HG02798 (cell line): ENCODE results near the gene CYP2D6.
"Not testable (repeated sequence)": the region's sequence is repeated elsewhere in the genome, so short reads cannot be mapped to it uniquely, and the experiment has no call there.

ENCODE experiments used
- ATAC-seq: cut with Tn5 transposase; IDR thresholded peaks from one replicate; pipeline ENCODE4 v1.9.1; 2021; ENCODE audit warnings: mild to moderate bottlenecking; ENCODE audit not compliant: unreplicated experiment, poor library complexity

CYP2D6 gene

GRCh38 chr22:42160251-42160650 lies 29.6 kb upstream of the CYP2D6 start:
- ATAC-seq: no peak

GRCh38 chr22:42158456-42159132 lies 28.0 kb upstream of the CYP2D6 start:
- no peak for ATAC-seq

GRCh38 chr22:42156598-42156997 lies 26.0 kb upstream of the CYP2D6 start:
- ATAC-seq: no peak

GRCh38 chr22:42156121-42156520 lies 25.5 kb upstream of the CYP2D6 start:
- ATAC-seq: no peak

- ATAC-seq: no peak
These were observed 24.5 kb upstream of the CYP2D6 start for GRCh38 chr22:42155053-42155543.

- ATAC-seq: no peak
These were observed 23.9 kb upstream of the CYP2D6 start for GRCh38 chr22:42154293-42155052.

- ATAC-seq: no peak
These were observed 22.2 kb upstream of the CYP2D6 start for GRCh38 chr22:42152661-42153270.

- ATAC-seq: no peak
These were observed 21.5 kb upstream of the CYP2D6 start for GRCh38 chr22:42151924-42152635.

- no peak for ATAC-seq
These were observed 20.3 kb upstream of the CYP2D6 start for GRCh38 chr22:42150727-42151590.

GRCh38 chr22:42149798-42150197 lies 19.2 kb upstream of the CYP2D6 start:
- ATAC-seq: not testable (repeated sequence)

GRCh38 chr22:42145175-42145574 lies 14.6 kb upstream of the CYP2D6 start:
- ATAC-seq: no peak

- ATAC-seq: not testable (repeated sequence)
These were observed 13.5 kb upstream of the CYP2D6 start for GRCh38 chr22:42143859-42144822.

GRCh38 chr22:42142771-42143461 lies 12.3 kb upstream of the CYP2D6 start:
- ATAC-seq: no peak

- not testable (repeated sequence) for ATAC-seq
These were observed 10.9 kb upstream of the CYP2D6 start for GRCh38 chr22:42141307-42142057.

GRCh38 chr22:42140153-42140552 lies 9.5 kb upstream of the CYP2D6 start:
- not testable (repeated sequence) for ATAC-seq

GRCh38 chr22:42139508-42139907 lies 8.9 kb upstream of the CYP2D6 start:
- ATAC-seq: not testable (repeated sequence)

GRCh38 chr22:42138972-42139371 lies 8.4 kb upstream of the CYP2D6 start:
- ATAC-seq: no peak
